ENCODE data around the gene PLEKHG2. TPM values are rescaled to one million over a fixed set of nuclear protein-coding genes. Genes with fewer than 3 reads are reported as not detected.
A peak's percentile ranks its signal among the peaks of the same experiment; 100 is the strongest.

PLEKHG2 gene
- total and polyA plus RNA-seq, 2 donors: 13.0 to 30.8 TPM

DNA sequence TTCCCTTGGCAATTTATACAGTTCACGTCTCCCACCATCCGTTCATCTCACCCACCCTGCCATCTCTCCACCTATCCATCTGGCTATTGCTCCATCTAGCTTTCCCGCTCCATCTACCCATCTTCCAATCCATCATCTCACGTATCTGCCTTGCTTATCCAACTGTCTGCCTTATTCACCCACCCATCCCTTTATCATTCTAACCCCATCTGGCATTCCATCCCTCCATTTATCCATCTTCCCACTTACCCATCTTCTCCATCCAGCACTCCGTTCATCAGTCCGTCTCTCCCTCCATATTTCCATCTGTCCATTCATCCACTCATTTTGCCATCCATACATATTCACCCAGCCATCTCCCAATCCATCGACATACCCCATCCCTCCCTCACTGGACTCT, 13.3 kb downstream of the PLEKHG2 start:
- peaks cover 37 to 50% of the 10 kb centered on the region in 2 donors for H3K36me3 ChIP-seq (ENCODE audit: control insufficient read depth in 2 of 2, insufficient read depth in 2 of 2, low read length in 1 of 2)
- no peak for DNase-seq (ENCODE audit: low read depth in 6 of 9, low spot score in 9 of 9)
- no peaks in the 10 kb centered on the region for H3K9me3 ChIP-seq (ENCODE audit: control insufficient read depth in 2 of 2, insufficient read depth in 1 of 2, low read length in 1 of 2)
- H3K27ac ChIP-seq (ENCODE audit: low read depth in 1 of 2, low read length in 1 of 2): no peak overlapping the region
- H3K4me1 ChIP-seq (ENCODE audit: control insufficient read depth in 2 of 2, insufficient read depth in 2 of 2, low read length in 2 of 2): no peaks in the 10 kb centered on the region
- H3K27me3 ChIP-seq (ENCODE audit: control insufficient read depth in 2 of 2, insufficient read depth in 1 of 2, low read length in 1 of 2): peaks cover 0 to 9% of the 10 kb centered on the region in 2 donors
- WGBS: 96% methylated on average over 7 of the region's 7 CpGs
- H3K4me3 ChIP-seq (ENCODE audit: low read length in 2 of 2): no peak overlapping the region

DNA sequence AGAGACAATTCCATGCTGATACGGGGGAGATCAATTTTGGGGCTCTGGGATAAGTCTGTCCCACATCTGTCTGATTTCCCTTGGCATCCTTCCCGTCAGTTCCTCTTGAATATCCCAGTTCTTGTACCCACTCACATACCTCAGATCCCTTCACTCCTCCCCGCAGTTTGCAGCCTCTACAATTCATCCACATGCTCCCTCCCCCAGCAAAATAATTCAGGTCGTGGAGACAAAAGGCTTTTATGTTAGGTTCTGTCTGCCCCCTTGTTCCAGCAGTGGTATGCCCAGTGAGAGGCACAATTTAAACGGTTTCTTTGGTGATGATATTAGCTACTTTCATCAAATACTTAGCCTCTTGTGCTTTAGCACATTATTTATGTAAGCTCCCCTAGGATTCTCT, 13.7 kb downstream of the PLEKHG2 start:
- Histone ChIP-seq H3K27ac (ENCODE audit: low read depth in 1 of 2, low read length in 1 of 2) (no peak overlapping the region), H3K4me1 (ENCODE audit: control insufficient read depth in 2 of 2, insufficient read depth in 2 of 2, low read length in 2 of 2) (peaks cover 0 to 2% of the 10 kb centered on the region in 2 donors), H3K36me3 (ENCODE audit: control insufficient read depth in 2 of 2, insufficient read depth in 2 of 2, low read length in 1 of 2) (peaks cover 34 to 46% of the 10 kb centered on the region in 2 donors), H3K9me3 (ENCODE audit: control insufficient read depth in 2 of 2, insufficient read depth in 1 of 2, low read length in 1 of 2) (no peaks in the 10 kb centered on the region), H3K27me3 (ENCODE audit: control insufficient read depth in 2 of 2, insufficient read depth in 1 of 2, low read length in 1 of 2) (peaks cover 0 to 9% of the 10 kb centered on the region in 2 donors), H3K4me3 (ENCODE audit: low read length in 2 of 2) (no peak overlapping the region)
- WGBS: 88% methylated on average over 5 of the region's 5 CpGs
- DNase-seq (ENCODE audit: low read depth in 6 of 9, low spot score in 9 of 9): no peak

DNA sequence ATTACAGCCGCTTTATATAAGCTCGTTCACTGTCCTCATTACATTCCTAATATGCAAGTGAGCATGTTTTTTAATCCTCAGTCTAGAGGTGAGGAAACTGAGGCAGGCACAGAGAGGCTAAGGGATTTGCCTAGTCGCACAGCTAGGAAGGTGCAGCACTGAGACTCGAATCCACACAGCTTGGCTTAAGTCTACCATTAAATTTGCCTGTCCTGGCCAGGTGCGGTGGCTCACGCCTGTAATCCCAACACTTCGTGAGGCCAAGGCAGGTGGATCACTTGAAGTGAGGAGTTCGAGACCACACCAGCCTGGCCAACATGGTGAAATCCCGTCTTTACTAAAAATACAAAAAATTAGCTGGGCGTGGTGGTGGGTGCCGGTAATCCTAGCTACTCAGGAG, 15.2 kb downstream of the PLEKHG2 start:
- H3K4me1 ChIP-seq (ENCODE audit: control insufficient read depth in 2 of 2, insufficient read depth in 2 of 2, low read length in 2 of 2): peaks cover 0 to 3% of the 10 kb centered on the region in 2 donors
- 96% methylated on average over 11 of the region's 11 CpGs for WGBS
- H3K27me3 ChIP-seq (ENCODE audit: control insufficient read depth in 2 of 2, insufficient read depth in 1 of 2, low read length in 1 of 2): peaks cover 0 to 9% of the 10 kb centered on the region in 2 donors
- H3K4me3 ChIP-seq (ENCODE audit: low read length in 2 of 2): no peak overlapping the region
- no peak for DNase-seq (ENCODE audit: low read depth in 6 of 9, low spot score in 9 of 9)
- H3K36me3 ChIP-seq (ENCODE audit: control insufficient read depth in 2 of 2, insufficient read depth in 2 of 2, low read length in 1 of 2): peaks cover 35 to 40% of the 10 kb centered on the region in 2 donors
- H3K9me3 ChIP-seq (ENCODE audit: control insufficient read depth in 2 of 2, insufficient read depth in 1 of 2, low read length in 1 of 2): no peaks in the 10 kb centered on the region
- H3K27ac ChIP-seq (ENCODE audit: low read depth in 1 of 2, low read length in 1 of 2): no peak overlapping the region

DNA sequence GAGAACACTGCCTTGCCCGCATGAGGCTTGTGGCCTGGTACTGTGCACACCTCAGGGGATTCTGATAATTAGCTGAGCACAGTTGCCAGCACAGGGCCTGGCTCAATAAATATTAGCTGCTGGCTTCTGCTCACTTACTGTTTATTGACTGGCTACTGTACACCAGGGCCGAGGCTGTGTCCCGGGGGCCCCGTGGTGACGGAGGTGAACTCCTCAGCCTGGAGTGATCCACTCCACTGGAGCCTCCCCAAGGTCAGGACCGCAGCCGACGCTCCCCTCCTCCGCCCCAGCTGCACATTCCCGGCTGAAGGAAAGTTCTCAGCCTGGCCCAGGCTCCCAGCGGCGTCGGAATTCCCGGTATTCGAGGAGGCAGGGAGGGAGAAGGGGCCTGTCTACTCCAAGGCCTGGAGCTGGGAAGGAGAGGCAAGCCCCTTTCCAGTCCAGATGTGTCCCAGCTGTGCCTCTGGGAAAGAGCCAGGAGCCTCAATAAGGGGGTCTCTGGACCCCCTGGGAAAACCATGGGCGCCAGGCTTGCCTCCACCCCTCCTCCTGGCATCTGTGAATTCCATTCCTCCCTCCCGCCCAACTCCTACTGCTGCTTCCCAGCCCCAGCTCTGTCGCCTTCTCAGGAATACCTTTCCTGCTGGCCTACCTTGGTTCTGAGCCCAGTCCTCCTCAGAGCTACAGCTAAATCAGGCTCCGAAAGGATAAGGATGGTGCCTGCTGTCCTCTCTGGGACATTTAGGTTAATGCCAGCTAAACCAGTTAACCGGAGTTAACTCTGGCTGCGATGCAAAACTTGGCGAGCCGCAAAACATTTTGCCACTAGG, 16.0 kb downstream of the PLEKHG2 start:
- Histone ChIP-seq H3K4me3 (ENCODE audit: low read length in 2 of 2) (no peak overlapping the region), H3K36me3 (ENCODE audit: control insufficient read depth in 2 of 2, insufficient read depth in 2 of 2, low read length in 1 of 2) (peaks cover 36 to 40% of the 10 kb centered on the region in 2 donors), H3K27ac (ENCODE audit: low read depth in 1 of 2, low read length in 1 of 2) (no peak overlapping the region), H3K4me1 (ENCODE audit: control insufficient read depth in 2 of 2, insufficient read depth in 2 of 2, low read length in 2 of 2) (peaks cover 0 to 3% of the 10 kb centered on the region in 2 donors), H3K9me3 (ENCODE audit: control insufficient read depth in 2 of 2, insufficient read depth in 1 of 2, low read length in 1 of 2) (no peaks in the 10 kb centered on the region), H3K27me3 (ENCODE audit: control insufficient read depth in 2 of 2, insufficient read depth in 1 of 2, low read length in 1 of 2) (peaks cover 0 to 9% of the 10 kb centered on the region in 2 donors)
- 53% methylated on average over 23 of the region's 23 CpGs for WGBS
- DNase-seq (ENCODE audit: low read depth in 6 of 9, low spot score in 9 of 9): no peak

DNA sequence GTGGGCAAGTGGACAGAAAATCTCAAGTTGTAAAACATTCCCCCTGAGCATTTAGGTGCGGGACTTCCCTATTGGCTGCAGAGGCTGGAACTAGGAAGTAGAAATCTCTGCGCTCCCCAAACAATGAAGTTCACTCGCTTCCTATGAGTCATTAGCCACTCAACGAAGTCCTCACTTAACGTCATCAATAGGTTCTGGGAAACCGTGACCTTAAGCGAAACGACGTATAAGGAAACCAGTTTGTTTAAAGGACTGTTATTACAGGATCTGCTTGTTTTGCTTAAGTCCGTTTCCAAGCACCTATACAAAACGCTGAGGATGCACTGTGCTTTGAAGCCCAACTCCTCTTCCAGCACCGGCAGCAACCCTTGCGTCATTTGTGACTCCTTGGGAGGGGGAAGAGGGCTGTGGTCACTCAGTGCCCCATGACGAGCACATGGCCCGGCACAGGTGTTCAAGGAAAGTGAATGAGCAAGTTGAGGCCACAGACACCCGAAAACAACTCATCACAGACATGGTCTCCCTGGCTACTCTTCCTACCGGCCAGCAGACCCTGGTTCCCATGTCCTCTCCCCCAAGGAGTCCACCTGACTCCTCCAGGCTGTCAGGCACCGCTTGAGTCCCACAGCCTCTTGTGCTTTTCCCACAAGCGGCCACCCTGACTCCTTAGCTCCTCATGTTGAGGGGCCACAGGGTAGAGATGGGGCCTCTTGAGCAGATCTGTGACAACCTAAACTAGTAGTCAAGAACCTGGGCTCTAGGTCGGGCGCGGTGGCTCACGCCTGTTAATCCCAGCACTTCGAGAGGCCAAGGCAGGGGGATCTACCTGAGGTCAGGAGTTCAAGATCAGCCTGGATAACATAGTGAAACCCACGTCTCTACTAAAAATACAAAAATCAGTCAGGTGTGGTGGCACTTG, 18.5 kb downstream of the PLEKHG2 start:
- Histone ChIP-seq H3K4me1 (ENCODE audit: control insufficient read depth in 2 of 2, insufficient read depth in 2 of 2, low read length in 2 of 2) (peaks cover 5 to 18% of the 10 kb centered on the region in 2 donors), H3K9me3 (ENCODE audit: control insufficient read depth in 2 of 2, insufficient read depth in 1 of 2, low read length in 1 of 2) (no peaks in the 10 kb centered on the region), H3K4me3 (ENCODE audit: low read length in 2 of 2) (no peak overlapping the region), H3K36me3 (ENCODE audit: control insufficient read depth in 2 of 2, insufficient read depth in 2 of 2, low read length in 1 of 2) (peaks cover 26 to 34% of the 10 kb centered on the region in 2 donors), H3K27ac (ENCODE audit: low read depth in 1 of 2, low read length in 1 of 2) (peak overlapping the region; percentile 65 to 70), H3K27me3 (ENCODE audit: control insufficient read depth in 2 of 2, insufficient read depth in 1 of 2, low read length in 1 of 2) (peaks cover 0 to 9% of the 10 kb centered on the region in 2 donors)
- 80% methylated on average over 25 of the region's 25 CpGs for WGBS
- DNase-seq (ENCODE audit: low read depth in 6 of 9, low spot score in 9 of 9): peak in 1 of 9 donors; percentile 45

DNA sequence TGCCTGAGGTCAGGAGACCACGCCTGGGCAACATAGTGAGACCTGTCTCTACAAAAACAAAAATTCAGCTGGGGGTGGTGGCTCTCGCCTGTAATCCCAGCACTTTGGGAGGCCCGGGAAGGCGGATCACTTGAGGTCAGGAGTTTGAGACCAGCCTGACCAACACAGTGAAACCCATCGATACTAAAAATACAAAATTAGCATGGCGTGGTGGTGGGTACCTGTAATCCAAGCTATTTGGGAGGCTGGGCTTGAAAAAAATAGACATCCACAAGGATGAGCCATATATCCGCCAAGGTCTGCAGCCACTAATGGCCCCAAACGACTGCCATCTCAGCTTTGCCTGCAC, 20.2 kb downstream of the PLEKHG2 start:
- no peak for DNase-seq (ENCODE audit: low read depth in 6 of 9, low spot score in 9 of 9)
- WGBS: 90% methylated on average over 8 of the region's 8 CpGs
- Histone ChIP-seq H3K4me1 (ENCODE audit: control insufficient read depth in 2 of 2, insufficient read depth in 2 of 2, low read length in 2 of 2) (peaks cover 11 to 26% of the 10 kb centered on the region in 2 donors), H3K4me3 (ENCODE audit: low read length in 2 of 2) (no peak overlapping the region), H3K27me3 (ENCODE audit: control insufficient read depth in 2 of 2, insufficient read depth in 1 of 2, low read length in 1 of 2) (peaks cover 0 to 10% of the 10 kb centered on the region in 2 donors), H3K27ac (ENCODE audit: low read depth in 1 of 2, low read length in 1 of 2) (no peak overlapping the region), H3K9me3 (ENCODE audit: control insufficient read depth in 2 of 2, insufficient read depth in 1 of 2, low read length in 1 of 2) (no peaks in the 10 kb centered on the region), H3K36me3 (ENCODE audit: control insufficient read depth in 2 of 2, insufficient read depth in 2 of 2, low read length in 1 of 2) (peaks cover 26 to 34% of the 10 kb centered on the region in 2 donors)

DNA sequence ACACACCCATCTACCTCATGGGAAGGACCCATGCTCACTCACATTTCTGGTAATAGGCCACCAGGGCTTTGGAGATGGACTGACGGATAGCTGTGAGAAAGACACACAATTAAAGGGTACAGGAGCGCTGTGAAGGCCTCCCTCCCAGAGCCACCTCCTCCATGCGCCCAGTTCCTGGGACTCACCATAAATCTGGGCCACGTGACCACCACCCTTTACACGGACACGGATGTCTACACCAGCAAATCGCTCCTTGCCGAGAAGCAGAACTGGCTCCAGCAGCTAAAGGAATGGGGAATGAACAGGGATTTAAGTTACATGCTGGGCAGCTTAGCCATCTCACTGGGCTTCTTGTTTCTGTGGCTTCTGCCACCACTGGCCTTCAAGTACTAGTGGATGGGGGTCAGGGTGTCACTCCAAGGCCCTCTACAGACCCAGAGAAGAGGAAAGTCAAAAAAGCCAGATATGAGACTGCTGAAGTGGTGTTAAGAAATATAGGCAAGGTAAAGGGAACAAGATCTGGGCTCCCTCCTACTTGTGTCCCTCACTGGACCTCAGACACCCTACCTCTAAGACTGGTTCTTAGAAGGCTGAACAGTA, 21.1 kb downstream of the PLEKHG2 start:
- peaks cover 0 to 9% of the 10 kb centered on the region in 2 donors for H3K27me3 ChIP-seq (ENCODE audit: control insufficient read depth in 2 of 2, insufficient read depth in 1 of 2, low read length in 1 of 2)
- DNase-seq (ENCODE audit: low read depth in 6 of 9, low spot score in 9 of 9): no peak
- H3K27ac ChIP-seq (ENCODE audit: low read depth in 1 of 2, low read length in 1 of 2): no peak overlapping the region
- 98% methylated on average over 8 of the region's 8 CpGs for WGBS
- no peaks in the 10 kb centered on the region for H3K9me3 ChIP-seq (ENCODE audit: control insufficient read depth in 2 of 2, insufficient read depth in 1 of 2, low read length in 1 of 2)
- H3K4me3 ChIP-seq (ENCODE audit: low read length in 2 of 2): no peak overlapping the region
- H3K4me1 ChIP-seq (ENCODE audit: control insufficient read depth in 2 of 2, insufficient read depth in 2 of 2, low read length in 2 of 2): peaks cover 11 to 26% of the 10 kb centered on the region in 2 donors
- peaks cover 26 to 34% of the 10 kb centered on the region in 2 donors for H3K36me3 ChIP-seq (ENCODE audit: control insufficient read depth in 2 of 2, insufficient read depth in 2 of 2, low read length in 1 of 2)

DNA sequence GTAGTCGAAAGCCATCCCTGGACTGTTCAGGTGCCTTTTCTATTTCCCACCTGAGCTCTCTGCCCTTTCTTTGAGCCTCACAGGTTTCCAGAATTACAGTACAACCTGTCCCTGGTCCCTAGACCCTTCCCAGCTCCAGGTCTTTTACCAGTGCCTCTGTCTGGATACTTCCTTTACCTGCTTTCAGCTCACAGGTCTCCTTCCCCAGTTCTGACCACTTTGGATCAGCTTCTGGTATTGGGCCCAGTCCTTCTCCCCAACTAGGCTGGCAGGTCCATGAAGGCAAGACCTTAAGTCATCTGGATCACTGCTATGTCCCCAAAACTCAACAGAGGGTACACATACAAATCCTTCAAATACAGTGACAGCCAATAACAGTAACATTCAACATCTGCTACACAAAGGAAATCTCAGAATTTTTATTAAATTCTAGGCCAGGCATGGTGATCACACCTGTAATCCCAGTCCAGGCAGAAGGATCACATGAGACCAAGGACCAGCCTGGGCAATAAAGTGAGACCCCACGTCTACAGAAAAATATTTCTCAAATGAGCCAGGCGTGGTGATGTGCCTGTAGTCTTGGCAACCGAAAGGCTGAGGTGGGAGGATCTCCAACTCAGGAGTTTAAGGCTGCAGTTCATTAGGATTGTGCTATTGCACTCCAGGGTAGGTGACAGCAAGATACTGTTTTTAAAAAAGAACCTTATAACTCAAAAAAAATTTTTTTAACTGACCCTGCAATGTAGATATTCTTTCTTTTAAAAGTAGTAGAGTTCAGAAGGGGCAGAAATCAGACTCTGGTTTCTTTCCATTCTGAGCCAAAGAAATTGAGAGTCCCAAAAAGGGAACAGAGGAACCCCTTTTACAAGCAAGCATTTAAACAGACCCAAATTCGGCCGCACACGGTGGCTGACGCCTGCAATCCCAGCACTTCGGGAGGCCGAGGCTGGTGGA, 21.9 kb downstream of the PLEKHG2 start:
- no peak for DNase-seq (ENCODE audit: low read depth in 6 of 9, low spot score in 9 of 9)
- 76% methylated on average over 10 of the region's 10 CpGs for WGBS
- H3K4me1 ChIP-seq (ENCODE audit: control insufficient read depth in 2 of 2, insufficient read depth in 2 of 2, low read length in 2 of 2): peaks cover 11 to 26% of the 10 kb centered on the region in 2 donors

More for the DNA sequence above, 21.9 kb downstream of the PLEKHG2 start:
- peaks cover 26 to 34% of the 10 kb centered on the region in 2 donors for H3K36me3 ChIP-seq (ENCODE audit: control insufficient read depth in 2 of 2, insufficient read depth in 2 of 2, low read length in 1 of 2)
- peaks cover 0 to 6% of the 10 kb centered on the region in 2 donors for H3K27me3 ChIP-seq (ENCODE audit: control insufficient read depth in 2 of 2, insufficient read depth in 1 of 2, low read length in 1 of 2)
- no peak overlapping the region for H3K27ac ChIP-seq (ENCODE audit: low read depth in 1 of 2, low read length in 1 of 2)
- H3K4me3 ChIP-seq (ENCODE audit: low read length in 2 of 2): peak overlapping the region; percentile 76 to 86
- H3K9me3 ChIP-seq (ENCODE audit: control insufficient read depth in 2 of 2, insufficient read depth in 1 of 2, low read length in 1 of 2): no peaks in the 10 kb centered on the region
